H1 (cell line): ENCODE measurements around the gene TEX14. TPM values are rescaled to one million over a fixed set of nuclear protein-coding genes. Genes with fewer than 3 reads are reported as not detected.

ENCODE experiments used
- CTCF ChIA-PET: fragments of 300-600 bp; sonication (Branson Sonifier 250); formaldehyde crosslinking; loops from one replicate; lab custom pipeline; 2021; ENCODE audit not compliant: partially characterized antibody; lab: Charles Lee
- POLR2A ChIA-PET: fragments of 300-600 bp; sonication (Branson Sonifier 250); formaldehyde crosslinking; loops from one replicate; lab custom pipeline; 2021; ENCODE audit warnings: inconsistent platforms; ENCODE audit not compliant: partially characterized antibody; lab: Charles Lee
- DNase-seq, 2 experiments: peaks; one replicate each; pipeline versions ENCODE4 v3.0.0 to v3.0.0-alpha.2; 2010 to 2022; ENCODE audit warnings: low spot score in 2 of 2, low read depth in 1 of 2, mixed read lengths in 1 of 2
- FAIRE-seq: peaks from 2 replicates; lab custom pipeline; 2011; peaks lifted over from hg19 to GRCh38; lab: Jason Lieb, UNC
- H2AFZ ChIP-seq: 2 replicates; pipeline ENCODE4 v1.8.1; 2012; ENCODE audit warnings: low read length, inconsistent platforms
- H2AK5ac ChIP-seq: 2 replicates; pipeline ENCODE4 v1.6.1; 2013; ENCODE audit warnings: low read depth, low read length
- H2BK120ac ChIP-seq: replicated peaks from 2 replicates; pipeline ENCODE3; 2013; ENCODE audit warnings: low read depth, low read length, inconsistent platforms
- H2BK12ac ChIP-seq: 2 replicates; pipeline ENCODE4 v1.6.1; 2013; ENCODE audit warnings: low read depth, low read length
- H2BK15ac ChIP-seq: 2 replicates; pipeline ENCODE4 v1.6.1; 2013; ENCODE audit warnings: low read length
- H2BK20ac ChIP-seq: 2 replicates; pipeline ENCODE4 v1.6.1; 2013; ENCODE audit warnings: low read length
- H2BK5ac ChIP-seq: 2 replicates; pipeline ENCODE4 v1.6.1; 2013; ENCODE audit warnings: low read depth, low read length
- H3K14ac ChIP-seq: 2 replicates; pipeline ENCODE4 v1.6.1; 2013; ENCODE audit warnings: inconsistent platforms; ENCODE audit not compliant: insufficient read length
- H3K18ac ChIP-seq: 2 replicates; pipeline ENCODE4 v1.6.1; 2013; ENCODE audit warnings: low read length; ENCODE audit errors: extremely low read depth
- H3K23ac ChIP-seq: 2 replicates; pipeline ENCODE4 v1.6.1; 2013; ENCODE audit warnings: inconsistent platforms; ENCODE audit not compliant: insufficient read length
- H3K23me2 ChIP-seq: 2 replicates; pipeline ENCODE4 v1.6.1; 2013; ENCODE audit warnings: low read depth, low read length
- H3K27ac ChIP-seq: 2 replicates; pipeline ENCODE4 v1.6.1; 2011; ENCODE audit warnings: low read depth, low read length, inconsistent platforms
- H3K27me3 ChIP-seq, 4 experiments: replicated peaks in 1 of 4; 1 replicate in 1 of 4; 2 replicates in 3 of 4; pipeline versions ENCODE4 v1.6.1 to v1.8.1; 2011 to 2013; ENCODE audit warnings: low read length in 3 of 4, mild to moderate bottlenecking in 3 of 4, inconsistent platforms in 2 of 4, mixed read lengths in 2 of 4, moderate library complexity in 1 of 4; ENCODE audit not compliant: control insufficient read depth in 3 of 4, insufficient read depth in 3 of 4; ENCODE audit errors: extremely low read depth in 1 of 4
- H3K36me3 ChIP-seq, 4 experiments: 2 replicates each; pipeline versions ENCODE4 v1.6.1 to v1.8.1; 2011 to 2013; ENCODE audit warnings: mild to moderate bottlenecking in 4 of 4, low read length in 3 of 4, moderate library complexity in 2 of 4, control low read depth in 1 of 4, inconsistent platforms in 1 of 4; ENCODE audit not compliant: insufficient read depth in 4 of 4, control insufficient read depth in 2 of 4
- H3K4ac ChIP-seq: replicated peaks from 2 replicates; pipeline ENCODE3; 2013; ENCODE audit warnings: low read length, low read depth, mixed read lengths, inconsistent platforms; ENCODE audit not compliant: insufficient read length
- H3K4me1 ChIP-seq, 4 experiments: replicated peaks in 1 of 4; 1 replicate in 1 of 4; 2 replicates in 3 of 4; pipeline versions ENCODE4 v1.6.1 to v1.8.1; 2011 to 2013; ENCODE audit warnings: low read length in 3 of 4, inconsistent platforms in 2 of 4, mixed read lengths in 1 of 4; ENCODE audit not compliant: insufficient read depth in 4 of 4, control insufficient read depth in 3 of 4
- H3K4me2 ChIP-seq, 2 experiments: 2 replicates each; pipeline versions ENCODE4 v1.6.1 to v1.8.1; 2011 to 2013; ENCODE audit warnings: low read depth in 2 of 2, low read length in 2 of 2, control low read depth in 1 of 2, inconsistent platforms in 1 of 2, mild to moderate bottlenecking in 1 of 2; ENCODE audit not compliant: insufficient read depth in 1 of 2
- H3K4me3 ChIP-seq, 4 experiments: fragments of 200-600, 300-600 bp in 1 of 4; sonication (generic), shearing (Covaris generic), sonication (Bioruptor Twin) in 1 of 4; 2 replicates each; pipeline versions ENCODE4 v1.5.1 to v1.8.1; 2011 to 2016; ENCODE audit warnings: low read length in 4 of 4, low read depth in 3 of 4, control low read depth in 2 of 4, inconsistent platforms in 2 of 4, mild to moderate bottlenecking in 2 of 4, mixed read lengths in 1 of 4, moderate library complexity in 1 of 4; ENCODE audit not compliant: insufficient read depth in 2 of 4; ENCODE audit errors: extremely low read depth in 1 of 4
- H3K56ac ChIP-seq: replicated peaks from 2 replicates; pipeline ENCODE3; 2013; ENCODE audit warnings: low read depth, mild to moderate bottlenecking, mixed read lengths, low read length, inconsistent platforms; ENCODE audit not compliant: insufficient read length
- H3K79me1 ChIP-seq: 2 replicates; pipeline ENCODE4 v1.6.1; 2013; ENCODE audit warnings: low read depth, low read length, control low read depth
- H3K79me2 ChIP-seq, 2 experiments: 2 replicates each; pipeline versions ENCODE4 v1.6.1 to v1.8.1; 2012 to 2013; ENCODE audit warnings: low read length in 2 of 2, mild to moderate bottlenecking in 2 of 2, inconsistent platforms in 1 of 2; ENCODE audit not compliant: insufficient read depth in 2 of 2, control insufficient read depth in 1 of 2
- H3K9ac ChIP-seq, 4 experiments: replicated peaks in 1 of 4; 1 replicate in 1 of 4; 2 replicates in 3 of 4; pipeline versions ENCODE4 v1.6.1 to v1.8.1; 2011 to 2013; ENCODE audit warnings: low read depth in 3 of 4, low read length in 3 of 4, control low read depth in 2 of 4, mild to moderate bottlenecking in 2 of 4, moderate library complexity in 2 of 4, inconsistent platforms in 1 of 4; ENCODE audit errors: extremely low read depth in 1 of 4
- H3K9me3 ChIP-seq, 2 experiments: 2 replicates each; pipeline versions ENCODE4 v1.6.1 to v1.8.1; 2012 to 2013; ENCODE audit warnings: mild to moderate bottlenecking in 2 of 2, moderate library complexity in 2 of 2, control low read depth in 1 of 2, inconsistent platforms in 1 of 2, low read depth in 1 of 2, low read length in 1 of 2, mixed read lengths in 1 of 2; ENCODE audit not compliant: insufficient read depth in 2 of 2
- H4K20me1 ChIP-seq, 2 experiments: replicated peaks in 1 of 2; 2 replicates each; pipeline versions ENCODE3 to v1.8.1; 2011 to 2013; ENCODE audit warnings: inconsistent platforms in 2 of 2, low read length in 2 of 2, mild to moderate bottlenecking in 1 of 2; ENCODE audit not compliant: insufficient read depth in 2 of 2, control insufficient read depth in 1 of 2
- H4K5ac ChIP-seq: 2 replicates; pipeline ENCODE4 v1.6.1; 2013; ENCODE audit warnings: low read length, low read depth, mixed read lengths, inconsistent platforms; ENCODE audit not compliant: insufficient read length
- H4K8ac ChIP-seq: 2 replicates; pipeline ENCODE4 v1.8.0; 2013; ENCODE audit warnings: mild to moderate bottlenecking, moderate library complexity, low read length, inconsistent platforms; ENCODE audit not compliant: insufficient read depth; ENCODE audit errors: extremely low read depth
- H4K91ac ChIP-seq: replicated peaks from 2 replicates; pipeline ENCODE3; 2013; ENCODE audit warnings: low read length, mixed read lengths, inconsistent platforms; ENCODE audit not compliant: insufficient read length
- BCL11A ChIP-seq, 2 experiments: IDR thresholded peaks; one replicate each; pipeline ENCODE4 v1.6.1; 2011; ENCODE audit warnings: low read depth in 2 of 2, low read length in 2 of 2, mild to moderate bottlenecking in 2 of 2
- FOSL1 ChIP-seq: IDR thresholded peaks from 2 replicates; pipeline ENCODE4 v1.6.1; 2011; ENCODE audit warnings: mild to moderate bottlenecking, low read depth, low read length, moderate library complexity; ENCODE audit not compliant: insufficient read depth
- NANOG ChIP-seq: IDR thresholded peaks from 2 replicates; pipeline ENCODE4 v1.6.1; 2011; ENCODE audit warnings: low read length, low read depth, mild to moderate bottlenecking, inconsistent platforms; ENCODE audit not compliant: insufficient read depth, poor library complexity, severe bottlenecking
- NRF1 ChIP-seq: IDR thresholded peaks from 2 replicates; pipeline ENCODE4 v1.6.1; 2011; ENCODE audit warnings: mild to moderate bottlenecking, low read depth, low read length, improper control_type of control experiment
- POLR2AphosphoS5 ChIP-seq: IDR thresholded peaks from 2 replicates; pipeline ENCODE4 v1.6.1; 2011; ENCODE audit warnings: low read depth, low read length
- RAD21 ChIP-seq, 2 experiments: IDR thresholded peaks in 1 of 2; conservative IDR thresholded peaks in 1 of 2; 2 replicates each; pipeline ENCODE4 v1.6.1; 2011; ENCODE audit warnings: low read depth in 2 of 2, low read length in 2 of 2, improper control_type of control experiment in 1 of 2, inconsistent platforms in 1 of 2, mild to moderate bottlenecking in 1 of 2, moderate library complexity in 1 of 2
- RBBP5 ChIP-seq: IDR thresholded peaks from 2 replicates; pipeline ENCODE4 v1.7.1; 2012; ENCODE audit warnings: low read depth, mild to moderate bottlenecking, inconsistent platforms, low read length, moderate library complexity, borderline replicate concordance
- RFX5 ChIP-seq: IDR thresholded peaks from 2 replicates; pipeline ENCODE4 v1.6.1; 2011; ENCODE audit warnings: low read depth, low read length, improper control_type of control experiment, borderline replicate concordance
- WGBS, 2 experiments: shearing (Covaris generic) in 1 of 2; methylation state at CpG; one replicate each; pipeline versions ENCODE4 v1.1.6 to v1.1.7; 2013 to 2015; ENCODE audit warnings: low lambda C conversion rate in 2 of 2, mixed read lengths in 2 of 2, inconsistent platforms in 1 of 2, low coverage in 1 of 2, missing lambda C conversion rate in 1 of 2; ENCODE audit not compliant: insufficient replicate concordance in 2 of 2, insufficient coverage in 1 of 2, insufficient read length in 1 of 2; ENCODE audit errors: extremely low coverage in 1 of 2, missing lambda C conversion rate in 1 of 2; 5-methylcytosine and 5-hydroxymethylcytosine counted together
- polyA plus RNA-seq, 7 experiments: library from polyadenylated mRNA; depleted of rRNA in 3 of 7; stranded (reverse) in 5 of 7; unstranded in 2 of 7; fragments of >200 nt in 5 of 7; fragments of 200-250 nt in 2 of 7; gene quantifications; 1 replicate in 5 of 7; 2 replicates in 1 of 7; 4 replicates in 1 of 7; pipeline versions ENCODE4 v1.2.1 to v1.2.3, GENCODE V29; 2011 to 2013; ENCODE audit warnings: missing spikeins in 2 of 7, mixed read lengths in 2 of 7
- total RNA-seq: library from RNA; stranded (reverse); fragmentation: NEBNext Ultra II Directional; extraction: Animal tissue kit (Norgen Biotek cat#: 25700); gene quantifications from 2 replicates; pipeline ENCODE4 v1.2.1, GENCODE V29; 2021

Gene TEX14
- total and polyA plus RNA-seq, 2 of the 8 experiments (the other 6 are each of a cell fraction or from before 2014, with no cell fraction given) = 0.83 to 2.5 TPM

DNA sequence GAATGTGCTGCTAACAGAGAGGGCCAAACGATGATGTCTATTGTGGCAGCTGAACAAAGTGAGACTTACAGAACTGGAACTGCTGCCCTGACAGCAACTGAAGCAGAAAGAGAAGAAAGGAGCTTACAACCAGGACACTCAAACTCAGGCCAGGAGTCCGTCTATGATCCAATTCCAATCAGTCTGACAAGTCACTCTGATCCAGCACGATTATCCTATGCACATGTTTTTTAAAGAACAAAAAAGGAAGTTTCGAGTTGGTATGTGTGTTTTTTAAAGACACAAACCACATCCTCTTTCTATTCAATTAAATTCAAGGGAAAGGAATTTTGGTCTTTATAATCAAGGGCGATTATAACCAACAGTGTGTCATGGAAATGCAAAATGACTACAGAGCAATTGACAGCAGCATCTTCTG is 135.0 kb downstream of the TEX14 start:
- no peak overlapping the region for H3K4me2 ChIP-seq
- H3K79me1 ChIP-seq = no peaks in the 10 kb centered on the region
- H2BK12ac ChIP-seq = no peak overlapping the region
- no peak overlapping the region for H3K23ac ChIP-seq
- POLR2A ChIA-PET = interaction anchor here (1.6 kb wide), 1 partner anchor 43 kb away, joined by 3 read pairs; the partner anchor contains the start of gene MTMR4
- no peak overlapping the region for H2BK15ac ChIP-seq
- DNase-seq (no peak), FAIRE-seq (no peak)
- H2BK120ac ChIP-seq = no peak overlapping the region
- H3K4ac ChIP-seq = no peak overlapping the region
- H2BK20ac ChIP-seq = no peak overlapping the region
- H3K56ac ChIP-seq = no peak overlapping the region
- H3K23me2 ChIP-seq = no peaks in the 10 kb centered on the region
- H3K4me1 ChIP-seq = no peaks in the 10 kb centered on the region
- CTCF ChIA-PET = interaction anchor here (0.6 to 2.7 kb wide), 6 partner anchors 15 to 35 kb away, joined by 3 to 10 read pairs (median 4); no protein-coding TSS in a partner anchor
- TF ChIP-seq BCL11A (IDR thresholded peaks at IDR 0.05; ENCODE audit: low read depth in 2 of 2, low read length in 2 of 2) = no peak
- TF ChIP-seq RAD21 (IDR thresholded peaks at IDR 0.05 in 1 of 2, conservative IDR thresholded peaks at IDR 0.05 in 1 of 2; ENCODE audit: low read depth in 2 of 2, low read length in 2 of 2) = no peak
- TF ChIP-seq FOSL1 = no peak
- no peak for TF ChIP-seq RFX5
- TF ChIP-seq NRF1 = no peak
- TF ChIP-seq NANOG = no peak
- no peak for TF ChIP-seq POLR2AphosphoS5
- TF ChIP-seq RBBP5 = no peak
- H3K36me3 ChIP-seq = no peaks in the 10 kb centered on the region
- H4K91ac ChIP-seq = no peak overlapping the region
- H4K20me1 ChIP-seq = no peaks in the 10 kb centered on the region
- H3K18ac ChIP-seq = no peak overlapping the region
- no peaks in the 10 kb centered on the region for H3K27me3 ChIP-seq
- H4K5ac ChIP-seq = no peak overlapping the region
- no peak overlapping the region for H3K9ac ChIP-seq
- H3K14ac ChIP-seq = no peak overlapping the region
- H3K79me2 ChIP-seq = no peaks in the 10 kb centered on the region
- H2AFZ ChIP-seq = no peak overlapping the region
- no peak overlapping the region for H4K8ac ChIP-seq
- no peak overlapping the region for H2AK5ac ChIP-seq
- no peaks in the 10 kb centered on the region for H3K9me3 ChIP-seq
- WGBS, 2 experiments = 84% methylated on average over 5 of the region's 5 CpGs; no CpG with 5 or more reads in 1 of the 2 experiments
- no peak overlapping the region for H3K27ac ChIP-seq
- H3K4me3 ChIP-seq = no peak overlapping the region
- no peak overlapping the region for H2BK5ac ChIP-seq
